Loucy (cell line): ENCODE data around the gene JMJD8.

Experiments
- H2AFZ ChIP-seq: fragments of 200-600 bp; sonication (generic); 2 replicates; pipeline ENCODE4 v1.6.0; 2016; ENCODE audit warnings: antibody characterized with exemption, mild to moderate bottlenecking, low read length, moderate library complexity
- H3F3A ChIP-seq: fragments of 200-600 bp; 2 replicates; pipeline ENCODE4 v1.6.0; 2016; ENCODE audit warnings: antibody characterized with exemption, low read depth, mild to moderate bottlenecking
- H3K27me3 ChIP-seq: fragments of 200-600 bp; sonication (generic); 2 replicates; pipeline ENCODE4 v1.6.1; 2014; ENCODE audit warnings: low read length, mild to moderate bottlenecking; ENCODE audit not compliant: insufficient read depth, poor library complexity, severe bottlenecking
- H3K36me3 ChIP-seq: fragments of 200-600 bp; sonication (generic); 2 replicates; pipeline ENCODE4 v1.6.1; 2016; ENCODE audit warnings: low read length; ENCODE audit not compliant: insufficient read depth
- H3K4me1 ChIP-seq: fragments of 200-600 bp; sonication (generic); 2 replicates; pipeline ENCODE4 v1.5.1; 2014; ENCODE audit warnings: low read length, mild to moderate bottlenecking; ENCODE audit not compliant: insufficient read depth, poor library complexity, severe bottlenecking
- H3K4me2 ChIP-seq: fragments of 200-600 bp; sonication (generic); 2 replicates; pipeline ENCODE4 v1.6.0; 2014; ENCODE audit warnings: antibody characterized with exemption, low read length, low read depth, mild to moderate bottlenecking; ENCODE audit not compliant: poor library complexity, severe bottlenecking
- H3K4me3 ChIP-seq: fragments of 200-600 bp; sonication (generic); 2 replicates; pipeline ENCODE4 v1.5.1; 2014; ENCODE audit warnings: low read length, mild to moderate bottlenecking, mixed read lengths; ENCODE audit not compliant: poor library complexity, severe bottlenecking
- H3K79me2 ChIP-seq: fragments of 200-600 bp; sonication (generic); 2 replicates; pipeline ENCODE4 v1.6.1; 2014; ENCODE audit warnings: low read length; ENCODE audit not compliant: insufficient read depth
- H3K9ac ChIP-seq: fragments of 200-600 bp; sonication (generic); 2 replicates; pipeline ENCODE4 v1.6.0; 2014; ENCODE audit warnings: mild to moderate bottlenecking, low read depth, low read length, moderate library complexity; ENCODE audit not compliant: poor library complexity, severe bottlenecking
- H3K9me2 ChIP-seq: fragments of 200-600 bp; sonication (generic); replicated peaks from 2 replicates; pipeline ENCODE4 v1.6.1; 2016; ENCODE audit warnings: low read depth, low read length, mixed read lengths
- H3K9me3 ChIP-seq: fragments of 200-600 bp; sonication (generic); 2 replicates; pipeline ENCODE4 v1.6.1; 2014; ENCODE audit warnings: mild to moderate bottlenecking, antibody characterized with exemption, low read length, low read depth; ENCODE audit not compliant: insufficient read depth
- H4K20me1 ChIP-seq: fragments of 200-600 bp; sonication (generic); 2 replicates; pipeline ENCODE4 v1.6.0; 2014; ENCODE audit warnings: antibody characterized with exemption, low read length, mild to moderate bottlenecking; ENCODE audit not compliant: insufficient read depth, poor library complexity, severe bottlenecking
- EZH2phosphoT487 ChIP-seq: fragments of 200-600 bp; IDR thresholded peaks from 2 replicates; pipeline ENCODE4 v1.6.1; 2018; ENCODE audit warnings: antibody characterized with exemption, mild to moderate bottlenecking, moderate library complexity, borderline replicate concordance
- TF ChIP-seq, protein P1 (sequence below): fragments of 200-600 bp; sonication (generic); conservative IDR thresholded peaks from 2 replicates; pipeline ENCODE4 v1.5.1; 2014; ENCODE audit warnings: mild to moderate bottlenecking, antibody characterized with exemption, low read length

The JMJD8 gene

DNA sequence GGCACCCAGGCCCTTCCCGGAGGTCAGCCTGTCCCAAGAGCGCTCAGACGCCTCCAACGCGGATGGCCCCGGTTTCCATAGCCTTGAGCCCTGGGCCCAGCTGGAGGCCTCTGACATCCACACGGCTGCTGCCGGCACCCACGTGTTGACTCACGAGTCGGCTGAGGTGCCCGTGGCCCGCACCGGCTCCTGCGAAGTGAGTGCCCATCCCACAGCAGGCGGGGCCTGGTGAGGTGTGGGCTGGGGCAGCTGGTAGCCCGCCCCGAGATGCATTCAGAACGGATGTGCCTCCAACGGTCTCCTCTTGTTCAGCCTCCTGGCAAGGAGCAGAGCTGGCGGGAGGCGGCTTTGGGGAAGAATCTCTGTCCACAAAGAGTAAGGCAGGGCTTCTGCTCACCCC, 32.3 kb downstream of the JMJD8 start:
- Histone ChIP-seq H2AFZ (no peak overlapping the region), H3K9me3 (no peaks in the 10 kb centered on the region), H3K4me3 (no peak overlapping the region), H3K79me2 (0 out of 2 replicates have a peak, but pooled peaks cover 3% of the 10 kb centered on the region), H3K27me3 (no peaks in the 10 kb centered on the region), H3K9ac (no peak overlapping the region), H3K9me2 (no peaks in the 10 kb centered on the region), H3K4me1 (no peaks in the 10 kb centered on the region), H4K20me1 (no peaks in the 10 kb centered on the region), H3K36me3 (no peaks in the 10 kb centered on the region), H3K4me2 (no peak overlapping the region), H3F3A (no peaks in the 10 kb centered on the region)
- TF ChIP-seq, protein P1, sequence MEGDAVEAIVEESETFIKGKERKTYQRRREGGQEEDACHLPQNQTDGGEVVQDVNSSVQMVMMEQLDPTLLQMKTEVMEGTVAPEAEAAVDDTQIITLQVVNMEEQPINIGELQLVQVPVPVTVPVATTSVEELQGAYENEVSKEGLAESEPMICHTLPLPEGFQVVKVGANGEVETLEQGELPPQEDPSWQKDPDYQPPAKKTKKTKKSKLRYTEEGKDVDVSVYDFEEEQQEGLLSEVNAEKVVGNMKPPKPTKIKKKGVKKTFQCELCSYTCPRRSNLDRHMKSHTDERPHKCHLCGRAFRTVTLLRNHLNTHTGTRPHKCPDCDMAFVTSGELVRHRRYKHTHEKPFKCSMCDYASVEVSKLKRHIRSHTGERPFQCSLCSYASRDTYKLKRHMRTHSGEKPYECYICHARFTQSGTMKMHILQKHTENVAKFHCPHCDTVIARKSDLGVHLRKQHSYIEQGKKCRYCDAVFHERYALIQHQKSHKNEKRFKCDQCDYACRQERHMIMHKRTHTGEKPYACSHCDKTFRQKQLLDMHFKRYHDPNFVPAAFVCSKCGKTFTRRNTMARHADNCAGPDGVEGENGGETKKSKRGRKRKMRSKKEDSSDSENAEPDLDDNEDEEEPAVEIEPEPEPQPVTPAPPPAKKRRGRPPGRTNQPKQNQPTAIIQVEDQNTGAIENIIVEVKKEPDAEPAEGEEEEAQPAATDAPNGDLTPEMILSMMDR = no peak
- TF ChIP-seq EZH2phosphoT487 = no peak

DNA sequence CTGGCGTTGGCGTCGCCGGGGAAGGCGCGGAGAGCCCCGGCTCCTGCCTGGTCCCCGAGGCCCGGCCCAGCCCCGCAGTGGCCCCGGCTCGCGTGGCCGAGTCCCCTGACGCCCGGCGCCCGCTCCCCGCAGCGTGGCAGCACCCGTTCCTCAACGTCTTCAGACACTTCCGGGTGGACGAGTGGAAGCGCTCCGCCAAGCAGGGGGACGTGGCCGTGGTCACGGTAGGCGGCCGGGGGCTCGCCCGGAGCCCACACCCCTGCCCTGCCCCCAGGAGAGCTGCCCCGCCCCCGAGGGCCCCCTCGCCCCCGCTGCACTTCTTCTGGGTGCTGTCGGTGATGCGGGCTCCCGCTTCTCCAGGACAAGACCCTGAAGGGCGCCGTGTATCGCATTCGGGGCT, 34.5 kb downstream of the JMJD8 start:
- H3K9ac ChIP-seq = peak overlapping the region; percentile 76
- H3K27me3 ChIP-seq = no peaks in the 10 kb centered on the region
- H2AFZ ChIP-seq = no peak overlapping the region
- H3F3A ChIP-seq = no peaks in the 10 kb centered on the region
- no peaks in the 10 kb centered on the region for H4K20me1 ChIP-seq
- TF ChIP-seq, protein P1 = no peak
- no peak for TF ChIP-seq EZH2phosphoT487
- H3K4me2 ChIP-seq = peak overlapping the region; percentile 65
- no peaks in the 10 kb centered on the region for H3K4me1 ChIP-seq
- no peaks in the 10 kb centered on the region for H3K9me2 ChIP-seq
- H3K36me3 ChIP-seq = no peaks in the 10 kb centered on the region
- no peaks in the 10 kb centered on the region for H3K9me3 ChIP-seq
- 0 out of 2 replicates have a peak, but pooled peaks cover 3% of the 10 kb centered on the region for H3K79me2 ChIP-seq
- peak overlapping the region; percentile 86 for H3K4me3 ChIP-seq

DNA sequence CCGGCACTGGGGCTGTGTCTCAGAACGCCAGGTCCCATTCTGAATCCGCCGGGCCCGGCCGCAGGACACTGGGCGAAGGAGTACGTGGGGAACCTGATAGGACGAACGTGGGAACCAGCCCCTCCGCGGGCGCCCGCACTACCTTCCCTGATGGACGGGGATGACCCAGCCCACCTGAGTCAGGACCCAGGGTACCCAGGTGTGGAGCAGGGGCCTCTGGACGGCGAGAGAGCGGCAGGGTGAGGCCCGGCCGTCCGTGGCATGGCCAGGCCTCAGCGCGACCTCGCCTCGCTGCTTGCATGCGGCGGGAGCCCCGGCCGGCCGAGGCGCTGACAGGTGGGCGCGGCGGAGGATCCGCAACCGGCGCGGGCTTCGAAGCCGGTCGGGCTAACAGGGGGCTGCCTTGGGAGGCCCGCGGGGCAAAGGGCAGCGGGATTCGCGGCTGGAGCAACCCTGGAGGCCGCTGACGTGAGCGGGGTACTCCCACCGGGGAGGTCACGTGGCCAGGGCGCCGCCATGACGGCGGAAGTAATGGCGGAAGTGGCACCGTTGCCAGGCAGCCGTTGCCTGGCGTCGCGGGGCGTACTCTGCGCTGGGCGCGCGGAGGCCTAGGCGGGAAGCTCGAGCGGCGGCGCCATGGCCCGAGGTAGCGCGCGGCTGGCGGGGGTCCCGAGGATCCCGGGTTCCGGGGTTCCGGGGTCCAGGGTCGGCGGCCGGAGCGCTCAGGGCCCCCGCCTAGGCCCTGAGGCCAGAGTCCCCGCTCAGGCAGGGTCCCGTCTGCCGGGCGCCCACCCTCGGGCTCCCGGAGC, 35.1 kb downstream of the JMJD8 start, which contains the start of gene WDR90:
Gene WDR90, plus strand, starts transcription at position 585 of the 809 bp plus-strand sequence. Its CDS starts 52 bp downstream, at position 637.
- H3K9me2 ChIP-seq = no peaks in the 10 kb centered on the region
- no peaks in the 10 kb centered on the region for H3K36me3 ChIP-seq
- peak within 1 kb of the TSS; percentile 64 for H2AFZ ChIP-seq
- TF ChIP-seq EZH2phosphoT487 = no peak
- TF ChIP-seq, protein P1 = no peak
- H3K9ac ChIP-seq = peak within 1 kb of the TSS; percentile 76
- no peaks in the 10 kb centered on the region for H3K27me3 ChIP-seq
- no peaks in the 10 kb centered on the region for H4K20me1 ChIP-seq
- 0 out of 2 replicates have a peak, but pooled peaks cover 3% of the 10 kb centered on the region for H3K79me2 ChIP-seq
- no peaks in the 10 kb centered on the region for H3F3A ChIP-seq
- no peaks in the 10 kb centered on the region for H3K4me1 ChIP-seq
- peak within 1 kb of the TSS; percentile 86 for H3K4me3 ChIP-seq
- peak within 1 kb of the TSS; percentile 88 for H3K4me2 ChIP-seq
- no peaks in the 10 kb centered on the region for H3K9me3 ChIP-seq
